IMR-90 (cell line): ENCODE data around the gene CNPY3. TPM values are rescaled to one million over a fixed set of nuclear protein-coding genes. Genes with fewer than 3 reads are reported as not detected.

Source experiments
- ATAC-seq: fragments of 200-7000 bp; cut with Tn5 transposase; 2 replicates; pipeline ENCODE4 v1.9.1; 2020; ENCODE audit warnings: low read depth, mild to moderate bottlenecking, moderate library complexity
- BruUV-seq: library from RNA; stranded (reverse); fragments of 400-500 nt; replicated peaks from 2 replicates; lab custom pipeline; 2021; lab: Mats Ljungman, UMichigan
- CTCF ChIA-PET: fragments of 300-600 bp; formaldehyde crosslinking; extraction: SDS; loops from one replicate; lab custom pipeline; 2021; ENCODE audit warnings: antibody characterized with exemption; lab: Yijun Ruan, JAX
- POLR2A ChIA-PET: fragments of 300-600 bp; sonication (Branson Sonifier 250); formaldehyde crosslinking; loops from one replicate; lab custom pipeline; 2022; ENCODE audit warnings: antibody characterized with exemption; ENCODE audit not compliant: unreplicated experiment; lab: Charles Lee
- DNase-seq: peaks from one replicate; pipeline ENCODE4 v3.0.0; 2013
- H2AFZ ChIP-seq: replicated peaks from 2 replicates; pipeline ENCODE3; 2013; ENCODE audit warnings: low read length, mild to moderate bottlenecking; ENCODE audit not compliant: poor library complexity
- H2AK5ac ChIP-seq: 2 replicates; pipeline ENCODE4 v1.6.1; 2013; ENCODE audit warnings: low read depth, low read length, inconsistent platforms
- H2AK9ac ChIP-seq: replicated peaks from 2 replicates; pipeline ENCODE3; 2013; ENCODE audit warnings: mild to moderate bottlenecking, low read depth, low read length, moderate library complexity; ENCODE audit not compliant: poor library complexity
- H2BK120ac ChIP-seq: 2 replicates; pipeline ENCODE4 v1.6.1; 2013; ENCODE audit warnings: low read depth, low read length, inconsistent platforms
- H2BK15ac ChIP-seq: 3 replicates; pipeline ENCODE4 v1.6.1; 2013; ENCODE audit warnings: low read depth, low read length, inconsistent platforms
- H2BK20ac ChIP-seq: 2 replicates; pipeline ENCODE4 v1.6.1; 2013; ENCODE audit warnings: low read depth, mild to moderate bottlenecking, inconsistent platforms, low read length, moderate library complexity
- H2BK5ac ChIP-seq: 2 replicates; pipeline ENCODE4 v1.6.1; 2013; ENCODE audit warnings: mild to moderate bottlenecking, low read depth, low read length, inconsistent platforms; ENCODE audit not compliant: poor library complexity, severe bottlenecking
- H3K14ac ChIP-seq: replicated peaks from 2 replicates; pipeline ENCODE4 v1.6.1; 2013; ENCODE audit warnings: low read depth, low read length, inconsistent platforms
- H3K18ac ChIP-seq: 2 replicates; pipeline ENCODE4 v1.6.1; 2013; ENCODE audit warnings: low read depth, low read length, control low read depth
- H3K23ac ChIP-seq: 2 replicates; pipeline ENCODE4 v1.6.1; 2013; ENCODE audit warnings: low read depth, low read length, inconsistent platforms
- H3K27ac ChIP-seq: 2 replicates; pipeline ENCODE4 v1.5.1; 2013; ENCODE audit warnings: mild to moderate bottlenecking, control low read depth, low read length; ENCODE audit not compliant: insufficient read depth
- H3K27me3 ChIP-seq: 2 replicates; pipeline ENCODE4 v1.6.1; 2013; ENCODE audit warnings: low read length; ENCODE audit not compliant: control insufficient read depth, insufficient read depth
- H3K36me3 ChIP-seq: 2 replicates; pipeline ENCODE4 v1.6.1; 2013; ENCODE audit warnings: low read length, mixed read lengths; ENCODE audit not compliant: control insufficient read depth, insufficient read depth
- H3K4ac ChIP-seq: 2 replicates; pipeline ENCODE4 v1.6.1; 2013; ENCODE audit warnings: low read depth, low read length, inconsistent platforms
- H3K4me1 ChIP-seq: 2 replicates; pipeline ENCODE4 v1.6.1; 2013; ENCODE audit warnings: low read length, mixed read lengths; ENCODE audit not compliant: control insufficient read depth, insufficient read depth
- H3K4me2 ChIP-seq: 2 replicates; pipeline ENCODE4 v1.6.1; 2013; ENCODE audit warnings: low read depth, mild to moderate bottlenecking, control low read depth, low read length, moderate library complexity
- H3K4me3 ChIP-seq: 2 replicates; pipeline ENCODE4 v1.5.1; 2013; ENCODE audit warnings: low read depth, mild to moderate bottlenecking, control low read depth, low read length, moderate library complexity; ENCODE audit not compliant: insufficient read depth
- H3K56ac ChIP-seq: 2 replicates; pipeline ENCODE4 v1.6.1; 2013; ENCODE audit warnings: low read length, inconsistent platforms; ENCODE audit not compliant: insufficient read depth; ENCODE audit errors: extremely low read depth
- H3K79me1 ChIP-seq, 2 experiments: 2 replicates each; pipeline ENCODE4 v1.6.1; 2013; ENCODE audit warnings: low read length in 2 of 2, inconsistent platforms in 1 of 2, low read depth in 1 of 2
- H3K9ac ChIP-seq: 2 replicates; pipeline ENCODE4 v1.6.1; 2013; ENCODE audit warnings: low read depth, low read length, control low read depth
- H3K9me1 ChIP-seq: 2 replicates; pipeline ENCODE4 v1.6.1; 2013; ENCODE audit warnings: low read length, inconsistent platforms; ENCODE audit not compliant: insufficient read depth
- H3K9me3 ChIP-seq: 2 replicates; pipeline ENCODE4 v1.6.1; 2013; ENCODE audit warnings: low read length; ENCODE audit not compliant: control insufficient read depth, insufficient read depth
- H4K20me1 ChIP-seq: 2 replicates; pipeline ENCODE4 v1.6.1; 2013; ENCODE audit warnings: low read length, inconsistent platforms; ENCODE audit not compliant: insufficient read depth
- H4K5ac ChIP-seq: 2 replicates; pipeline ENCODE4 v1.6.1; 2013; ENCODE audit warnings: mild to moderate bottlenecking, low read depth, low read length, control low read depth
- H4K8ac ChIP-seq, 2 experiments: 2 replicates each; pipeline ENCODE4 v1.6.1; 2013; ENCODE audit warnings: low read depth in 2 of 2, low read length in 2 of 2, control low read depth in 1 of 2, inconsistent platforms in 1 of 2
- H4K91ac ChIP-seq: 2 replicates; pipeline ENCODE4 v1.6.1; 2013; ENCODE audit warnings: low read depth, low read length, inconsistent platforms; ENCODE audit not compliant: insufficient read depth
- MAZ ChIP-seq: IDR thresholded peaks from 2 replicates; pipeline ENCODE4 v1.6.1; 2012; ENCODE audit warnings: low read depth, mild to moderate bottlenecking, low read length, improper control_type of control experiment, moderate library complexity, borderline replicate concordance
- RAD21 ChIP-seq: IDR thresholded peaks from 2 replicates; pipeline ENCODE4 v1.6.1; 2012; ENCODE audit warnings: low read length, improper control_type of control experiment
- SMC3 ChIP-seq: fragments of 150-350 bp; IDR thresholded peaks from 2 replicates; pipeline ENCODE4 v1.6.1; 2016; ENCODE audit warnings: low read depth, mild to moderate bottlenecking, antibody characterized with exemption, low read length, moderate library complexity
- WGBS, 2 experiments: methylation state at CpG; one replicate each; pipeline versions ENCODE4 v1.1.5 to v1.1.7; 2013; ENCODE audit warnings: missing lambda C conversion rate in 2 of 2; ENCODE audit not compliant: insufficient read length in 1 of 2; ENCODE audit errors: extremely low coverage in 2 of 2; 5-methylcytosine and 5-hydroxymethylcytosine counted together
- dilution Hi-C: fragments of 300-500 bp; cut with HindIII; formaldehyde crosslinking; loops from one replicate; pipeline ENCODE4 v1.14.3; 2018; ENCODE audit warnings: low sequenced_read_pairs; ENCODE audit not compliant: unreplicated experiment
- in situ Hi-C: fragments of 300-500 bp; cut with MboI; formaldehyde crosslinking; loops from 3 replicates; pipeline ENCODE4 v1.14.3; 2019; ENCODE audit warnings: low sequenced_read_pairs, inconsistent platforms, mixed read lengths
- intact Hi-C: fragments of 100-400 bp; cut with micrococcal nuclease; formaldehyde crosslinking; loops from 2 replicates; pipeline ENCODE4 v1.10.0; 2022
- polyA plus RNA-seq, 3 experiments: library from polyadenylated mRNA; depleted of rRNA; stranded (reverse); fragments of >200 nt; gene quantifications; 2 replicates each; pipeline ENCODE4 v1.2.3, GENCODE V29; 2012; ENCODE audit warnings: low replicate concordance in 1 of 3
- total RNA-seq: library from RNA; depleted of rRNA; stranded (reverse); fragments of >200 nt; gene quantifications from 2 replicates; pipeline ENCODE4 v1.2.3, GENCODE V29; 2012
- TF ChIP-seq, protein P1 (sequence below): conservative IDR thresholded peaks from 2 replicates; pipeline ENCODE4 v1.5.1; 2012; ENCODE audit warnings: mild to moderate bottlenecking, low read depth, low read length, improper control_type of control experiment

Gene CNPY3
- total and polyA plus RNA-seq, 2 of the 4 experiments (the other 2 are of a cell fraction) = 13.3 to 39.2 TPM

DNA sequence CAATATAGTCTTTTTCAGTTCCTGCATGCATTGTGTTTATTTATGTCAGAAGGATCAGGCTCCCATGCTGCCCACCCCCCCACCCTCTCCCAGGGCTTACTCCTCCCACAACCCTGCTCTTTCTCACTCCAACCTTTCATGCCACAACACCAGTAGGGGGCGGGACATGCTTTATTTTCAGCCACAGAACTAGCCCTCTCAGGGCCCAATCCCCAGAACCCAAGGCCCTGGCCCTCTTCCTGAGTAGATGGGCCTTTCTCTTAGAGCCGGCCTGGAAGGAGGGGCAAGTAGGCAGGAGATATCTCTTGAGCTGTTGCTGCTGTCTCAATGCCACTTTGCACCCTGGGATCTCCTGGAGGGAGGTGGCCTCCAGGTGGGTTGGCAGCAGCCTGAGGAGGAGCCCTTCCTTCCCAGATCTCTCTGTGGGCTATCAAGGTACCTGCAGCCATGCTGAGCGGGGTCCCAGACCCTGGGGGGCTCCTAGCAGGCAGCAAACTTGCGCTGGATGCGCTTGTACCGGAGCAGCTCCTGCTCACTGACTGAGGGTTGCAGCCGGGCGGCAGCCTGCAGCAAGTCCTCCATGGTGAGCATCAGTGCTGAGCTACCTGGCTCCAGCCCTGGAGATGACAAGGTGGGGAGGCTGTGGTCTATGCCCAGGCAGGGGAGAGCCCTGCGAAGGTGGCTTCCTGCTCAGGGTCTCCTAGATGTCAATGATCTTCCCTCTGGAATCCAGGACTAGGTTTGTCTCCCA is 34.8 kb downstream of the CNPY3 start:
- DNase-seq (peak; percentile 58), ATAC-seq (peak; percentile 87)
- Histone ChIP-seq H4K8ac (no peak overlapping the region), H3K27me3 (no peaks in the 10 kb centered on the region), H3K18ac (no peak overlapping the region), H3K9me1 (peaks cover under 1% of the 10 kb centered on the region; the same call in 1 of the 2 replicates), H3K56ac (no peak overlapping the region), H3K4me1 (peaks cover 7% of the 10 kb centered on the region; the same call in 1 of the 2 replicates), H2BK20ac (no peak overlapping the region), H3K9ac (0 out of 2 replicates have a peak overlapping the region, but pooled peaks have one; percentile 28), H2BK120ac (no peak overlapping the region), H4K5ac (no peak overlapping the region), H2AFZ (no peak overlapping the region), H3K27ac (0 out of 2 replicates have a peak overlapping the region, but pooled peaks have one; percentile 3), H2BK5ac (no peak overlapping the region), H3K36me3 (peaks cover 47% of the 10 kb centered on the region), H2BK15ac (no peak overlapping the region), H2AK5ac (no peak overlapping the region), H3K14ac (no peak overlapping the region), H3K23ac (no peak overlapping the region), H3K9me3 (no peaks in the 10 kb centered on the region), H4K91ac (no peak overlapping the region), H3K79me1 (peaks cover 0 to 7% of the 10 kb centered on the region in 2 experiments; a peak in 1 of 4 replicates), H4K20me1 (no peaks in the 10 kb centered on the region), H2AK9ac (no peak overlapping the region), H3K4ac (no peak overlapping the region), H3K4me2 (no peak overlapping the region), H3K4me3 (no peak overlapping the region)
- TSS peak; percentile 66 for BruUV-seq
- 93% methylated on average over 6 of the region's 9 CpGs; no CpG with 5 or more reads in 1 of the 2 experiments for WGBS, 2 experiments
- in situ Hi-C loops = no loop called here
- dilution Hi-C loops = no loop called here
- POLR2A ChIA-PET = no interaction called here
- CTCF ChIA-PET = no interaction called here
- intact Hi-C loops = no loop called here
- TF ChIP-seq MAZ (no peak), SMC3 (peak; percentile 44), RAD21 (peak; percentile 50)
- TF ChIP-seq, protein P1, sequence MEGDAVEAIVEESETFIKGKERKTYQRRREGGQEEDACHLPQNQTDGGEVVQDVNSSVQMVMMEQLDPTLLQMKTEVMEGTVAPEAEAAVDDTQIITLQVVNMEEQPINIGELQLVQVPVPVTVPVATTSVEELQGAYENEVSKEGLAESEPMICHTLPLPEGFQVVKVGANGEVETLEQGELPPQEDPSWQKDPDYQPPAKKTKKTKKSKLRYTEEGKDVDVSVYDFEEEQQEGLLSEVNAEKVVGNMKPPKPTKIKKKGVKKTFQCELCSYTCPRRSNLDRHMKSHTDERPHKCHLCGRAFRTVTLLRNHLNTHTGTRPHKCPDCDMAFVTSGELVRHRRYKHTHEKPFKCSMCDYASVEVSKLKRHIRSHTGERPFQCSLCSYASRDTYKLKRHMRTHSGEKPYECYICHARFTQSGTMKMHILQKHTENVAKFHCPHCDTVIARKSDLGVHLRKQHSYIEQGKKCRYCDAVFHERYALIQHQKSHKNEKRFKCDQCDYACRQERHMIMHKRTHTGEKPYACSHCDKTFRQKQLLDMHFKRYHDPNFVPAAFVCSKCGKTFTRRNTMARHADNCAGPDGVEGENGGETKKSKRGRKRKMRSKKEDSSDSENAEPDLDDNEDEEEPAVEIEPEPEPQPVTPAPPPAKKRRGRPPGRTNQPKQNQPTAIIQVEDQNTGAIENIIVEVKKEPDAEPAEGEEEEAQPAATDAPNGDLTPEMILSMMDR = peak; percentile 42
